Caki2 (cell line): ENCODE measurements around the gene ICAM4. TPM values are rescaled to one million over a fixed set of nuclear protein-coding genes. Genes with fewer than 3 reads are reported as not detected.
A peak's percentile ranks its signal among the peaks of the same experiment; 100 is the strongest.

Source experiments
- DNase-seq: peaks from one replicate; pipeline ENCODE4 v3.0.0-alpha.2; 2015; ENCODE audit warnings: low read depth
- in situ Hi-C: cut with HindIII; loops from 2 replicates; pipeline ENCODE4 v1.10.0; 2016; ENCODE audit warnings: low sequenced_read_pairs, low pct_unique_long_range_greater_than_20kb, mixed read lengths
- total RNA-seq: library from RNA; depleted of rRNA; stranded (reverse); fragments of >200 nt; shearing (Covaris generic); gene quantifications from 2 replicates; pipeline ENCODE4 v1.2.3, GENCODE V29; 2014; ENCODE audit warnings: low replicate concordance

Gene ICAM4
- total RNA-seq, 1 experiment from 2014 or later, result not detected

GRCh38 chr19:10285393-10285792, 1.4 kb upstream of the ICAM4 start:
- no peak for DNase-seq
- in situ Hi-C loops, result no loop called here

- in situ Hi-C loops, result no loop called here
- DNase-seq, result no peak
Measured at GRCh38 chr19:10288662-10289166, 2.0 kb downstream of the ICAM4 start.

- DNase-seq, result no peak
- in situ Hi-C loops, result no loop called here
Measured at GRCh38 chr19:10289167-10289835, 2.5 kb downstream of the ICAM4 start.

GRCh38 chr19:10289836-10290356, 3.1 kb downstream of the ICAM4 start, which contains the start of gene ICAM5:
ICAM5 (plus strand) TSS chr19:10289952; CDS start chr19:10290044, 92 bp downstream.
- in situ Hi-C loops, result no loop called here
- DNase-seq, result no peak

GRCh38 chr19:10290357-10290875, 3.7 kb downstream of the ICAM4 start:
- no peak for DNase-seq
- in situ Hi-C loops, result no loop called here

- in situ Hi-C loops, result no loop called here
Measured at GRCh38 chr19:10290876-10291553, 4.3 kb downstream of the ICAM4 start.

GRCh38 chr19:10291554-10292205, 4.9 kb downstream of the ICAM4 start:
- DNase-seq, result peak; percentile 36
- in situ Hi-C loops, result no loop called here

More at GRCh38 chr19:10290876-10291553, 4.3 kb downstream of the ICAM4 start:
- peak; percentile 39 for DNase-seq

- in situ Hi-C loops, result no loop called here
- DNase-seq, result peak; percentile 65
Measured at GRCh38 chr19:10292206-10292788, 5.5 kb downstream of the ICAM4 start.

- in situ Hi-C loops, result no loop called here
- no peak for DNase-seq
Measured at GRCh38 chr19:10292789-10293636, 6.3 kb downstream of the ICAM4 start.

- in situ Hi-C loops, result no loop called here
- DNase-seq, result no peak
Measured at GRCh38 chr19:10293637-10294367, 7.0 kb downstream of the ICAM4 start.

GRCh38 chr19:10294368-10294697, 7.6 kb downstream of the ICAM4 start:
- DNase-seq, result no peak
- in situ Hi-C loops, result no loop called here

GRCh38 chr19:10295305-10295846, 8.6 kb downstream of the ICAM4 start:
- peak; percentile 39 for DNase-seq
- in situ Hi-C loops, result no loop called here

- in situ Hi-C loops, result no loop called here
- DNase-seq, result no peak
Measured at GRCh38 chr19:10295847-10296591, 9.3 kb downstream of the ICAM4 start.

GRCh38 chr19:10299545-10300458, 13.0 kb downstream of the ICAM4 start:
- DNase-seq, result no peak
- in situ Hi-C loops, result no loop called here

- DNase-seq, result no peak
Measured at GRCh38 chr19:10305139-10305806, 18.5 kb downstream of the ICAM4 start.

More at GRCh38 chr19:10305139-10305806, 18.5 kb downstream of the ICAM4 start:
- in situ Hi-C loops, result no loop called here
